GM19372 (cell line): ENCODE measurements around the gene FSTL5.
"Not testable (repeated sequence)": the region's sequence is repeated elsewhere in the genome, so short reads cannot be mapped to it uniquely, and the experiment has no call there.

Experiments used
- ATAC-seq: cut with Tn5 transposase; IDR thresholded peaks from one replicate; pipeline ENCODE4 v1.9.1; 2021; ENCODE audit warnings: mild to moderate bottlenecking, low read depth, moderate library complexity; ENCODE audit not compliant: unreplicated experiment

The FSTL5 gene

GRCh38 chr4:162104459-162105124 lies 59.2 kb downstream of the FSTL5 start:
- ATAC-seq: no peak

- ATAC-seq: not testable (repeated sequence)
These were observed 59.9 kb downstream of the FSTL5 start for GRCh38 chr4:162103908-162104307.

GRCh38 chr4:162102713-162103112 lies 61.1 kb downstream of the FSTL5 start:
- no peak for ATAC-seq

- no peak for ATAC-seq
These were observed 62.5 kb downstream of the FSTL5 start for GRCh38 chr4:162101337-162101736.

- no peak for ATAC-seq
These were observed 88.1 kb downstream of the FSTL5 start for GRCh38 chr4:162075726-162076125.

GRCh38 chr4:162061214-162061613 lies 102.6 kb downstream of the FSTL5 start:
- ATAC-seq: no peak

- no peak for ATAC-seq
These were observed 104.1 kb downstream of the FSTL5 start for GRCh38 chr4:162059656-162060055.

- ATAC-seq: no peak
These were observed 106.8 kb downstream of the FSTL5 start for GRCh38 chr4:162056990-162057389.

GRCh38 chr4:162046135-162046534 lies 117.7 kb downstream of the FSTL5 start:
- no peak for ATAC-seq

GRCh38 chr4:162038112-162038511 lies 125.7 kb downstream of the FSTL5 start:
- ATAC-seq: no peak

GRCh38 chr4:162017863-162018262 lies 145.9 kb downstream of the FSTL5 start:
- no peak for ATAC-seq

- no peak for ATAC-seq
These were observed 146.8 kb downstream of the FSTL5 start for GRCh38 chr4:162016991-162017390.

- no peak for ATAC-seq
These were observed 147.6 kb downstream of the FSTL5 start for GRCh38 chr4:162016219-162016618.

- ATAC-seq: no peak
These were observed 148.7 kb downstream of the FSTL5 start for GRCh38 chr4:162015090-162015489.

- ATAC-seq: no peak
These were observed 152.7 kb downstream of the FSTL5 start for GRCh38 chr4:162011089-162011488.

GRCh38 chr4:162010362-162010761 lies 153.4 kb downstream of the FSTL5 start:
- ATAC-seq: no peak

- no peak for ATAC-seq
These were observed 171.5 kb downstream of the FSTL5 start for GRCh38 chr4:161992317-161992716.

GRCh38 chr4:161991811-161992210 lies 172.0 kb downstream of the FSTL5 start:
- ATAC-seq: no peak

GRCh38 chr4:161990721-161991120 lies 173.1 kb downstream of the FSTL5 start:
- ATAC-seq: no peak

- no peak for ATAC-seq
These were observed 174.9 kb downstream of the FSTL5 start for GRCh38 chr4:161988946-161989345.

GRCh38 chr4:161987611-161988010 lies 176.2 kb downstream of the FSTL5 start:
- ATAC-seq: no peak

- ATAC-seq: no peak
These were observed 211.4 kb downstream of the FSTL5 start for GRCh38 chr4:161952382-161952781.
